ENCODE results near the gene NUP54. TPM values are rescaled to one million over a fixed set of nuclear protein-coding genes. Genes with fewer than 3 reads are reported as not detected.

NUP54 gene
- total and polyA plus RNA-seq, 2 of the 8 experiments (the other 6 are each of a cell fraction or from before 2014, with no cell fraction given): 51.4 to 103 TPM

DNA sequence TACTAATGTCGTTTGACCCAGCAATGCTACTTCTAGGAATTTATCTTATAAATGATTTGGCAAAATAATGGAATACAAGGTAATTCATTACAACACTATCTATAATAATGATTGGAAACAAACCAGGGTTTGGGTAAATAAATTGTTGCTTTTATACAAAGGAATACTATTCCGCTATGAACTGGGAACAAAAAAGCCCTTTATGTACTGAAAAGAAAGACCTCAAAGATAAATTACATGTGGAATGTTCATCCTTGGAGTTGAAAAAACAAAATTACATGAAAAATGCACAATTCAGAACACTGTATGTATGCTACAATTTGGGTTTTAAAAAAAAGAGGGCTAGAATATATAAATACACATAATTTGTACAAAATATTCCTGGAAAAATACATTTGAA, 5.2 kb upstream of the NUP54 start:
- no peak for DNase-seq (ENCODE audit: low read depth in 1 of 2, low spot score in 2 of 2)
- Histone ChIP-seq H3K4me1 (replicated peaks in 1 of 4; ENCODE audit: control insufficient read depth in 3 of 4, insufficient read depth in 4 of 4, low read length in 3 of 4) (no peaks in the 10 kb centered on the region), H3K79me2 (ENCODE audit: control insufficient read depth in 1 of 2, insufficient read depth in 2 of 2, low read length in 2 of 2) (peaks cover 0 to 13% of the 10 kb centered on the region in 2 experiments; a peak in 2 of 4 replicates), H3K18ac (ENCODE audit: extremely low read depth, low read length) (no peak overlapping the region), H3K9me3 (ENCODE audit: insufficient read depth in 2 of 2, low read depth in 1 of 2, low read length in 1 of 2) (no peaks in the 10 kb centered on the region), H3K79me1 (ENCODE audit: low read depth, low read length) (peaks cover 5% of the 10 kb centered on the region), H2BK120ac (replicated peaks; ENCODE audit: low read depth, low read length) (no peak overlapping the region), H3K23ac (ENCODE audit: insufficient read length) (no peak overlapping the region), H2BK20ac (ENCODE audit: low read length) (no peak overlapping the region), H3K23me2 (ENCODE audit: low read depth, low read length) (peaks cover 2% of the 10 kb centered on the region; the same call in 1 of the 2 replicates), H2BK5ac (ENCODE audit: low read depth, low read length) (no peak overlapping the region), H2AK5ac (ENCODE audit: low read depth, low read length) (no peak overlapping the region), H3K4me2 (ENCODE audit: insufficient read depth in 1 of 2, low read depth in 2 of 2, low read length in 2 of 2) (no peak overlapping the region), H4K91ac (replicated peaks; ENCODE audit: insufficient read length, low read length) (no peak overlapping the region), H3K4me3 (ENCODE audit: extremely low read depth in 1 of 4, insufficient read depth in 2 of 4, low read depth in 3 of 4, low read length in 4 of 4) (no peak overlapping the region), H4K20me1 (replicated peaks in 1 of 2; ENCODE audit: control insufficient read depth in 1 of 2, insufficient read depth in 2 of 2, low read length in 2 of 2) (no peaks in the 10 kb centered on the region), H3K14ac (ENCODE audit: insufficient read length) (no peak overlapping the region), H2BK12ac (ENCODE audit: low read depth, low read length) (no peak overlapping the region), H3K4ac (replicated peaks; ENCODE audit: insufficient read length, low read depth, low read length) (no peak overlapping the region), H3K36me3 (ENCODE audit: control insufficient read depth in 2 of 4, insufficient read depth in 4 of 4, low read length in 3 of 4) (no peaks in the 10 kb centered on the region), H3K27ac (ENCODE audit: low read depth, low read length) (no peak overlapping the region), H2AFZ (ENCODE audit: low read length) (no peak overlapping the region), H4K8ac (ENCODE audit: extremely low read depth, insufficient read depth, low read length) (no peak overlapping the region), H4K5ac (ENCODE audit: insufficient read length, low read depth, low read length) (no peak overlapping the region), H3K9ac (replicated peaks in 1 of 4; ENCODE audit: extremely low read depth in 1 of 4, low read depth in 3 of 4, low read length in 3 of 4) (no peak overlapping the region), H2BK15ac (ENCODE audit: low read length) (no peak overlapping the region), H3K27me3 (replicated peaks in 1 of 4; ENCODE audit: control insufficient read depth in 3 of 4, extremely low read depth in 1 of 4, insufficient read depth in 3 of 4, low read length in 3 of 4) (no peaks in the 10 kb centered on the region), H3K56ac (replicated peaks; ENCODE audit: insufficient read length, low read depth, low read length) (no peak overlapping the region)
- ChIA-PET CTCF (ENCODE audit: partially characterized antibody) (no interaction called here), POLR2A (ENCODE audit: partially characterized antibody) (no interaction called here)
- WGBS, 2 experiments (ENCODE audit: extremely low coverage in 1 of 2, insufficient coverage in 1 of 2, insufficient read length in 1 of 2, insufficient replicate concordance in 2 of 2, low coverage in 1 of 2, low lambda C conversion rate in 2 of 2, missing lambda C conversion rate in 1 of 2): 91% methylated on average over 2 of the region's 2 CpGs; no CpG with 5 or more reads in 1 of the 2 experiments
- FAIRE-seq: no peak
- TF ChIP-seq KDM4A (IDR thresholded peaks at IDR 0.05; ENCODE audit: low read depth, low read length, severe bottlenecking): no peak
- no peak for TF ChIP-seq RFX5 (IDR thresholded peaks at IDR 0.05; ENCODE audit: borderline replicate concordance, low read depth, low read length)
- no peak for TF ChIP-seq TEAD4 (IDR thresholded peaks at IDR 0.05; ENCODE audit: low read depth, low read length)
- TF ChIP-seq BCL11A (IDR thresholded peaks at IDR 0.05; ENCODE audit: low read depth in 2 of 2, low read length in 2 of 2): no peak
- TF ChIP-seq, protein P1, sequence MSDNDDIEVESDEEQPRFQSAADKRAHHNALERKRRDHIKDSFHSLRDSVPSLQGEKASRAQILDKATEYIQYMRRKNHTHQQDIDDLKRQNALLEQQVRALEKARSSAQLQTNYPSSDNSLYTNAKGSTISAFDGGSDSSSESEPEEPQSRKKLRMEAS (IDR thresholded peaks at IDR 0.05): no peak
- no peak for TF ChIP-seq EP300 (IDR thresholded peaks at IDR 0.05; ENCODE audit: borderline replicate concordance in 1 of 2, low read depth in 2 of 2, low read length in 2 of 2)
- TF ChIP-seq, protein P2, sequence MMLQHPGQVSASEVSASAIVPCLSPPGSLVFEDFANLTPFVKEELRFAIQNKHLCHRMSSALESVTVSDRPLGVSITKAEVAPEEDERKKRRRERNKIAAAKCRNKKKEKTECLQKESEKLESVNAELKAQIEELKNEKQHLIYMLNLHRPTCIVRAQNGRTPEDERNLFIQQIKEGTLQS (IDR thresholded peaks at IDR 0.05; ENCODE audit: insufficient read depth, low read depth, low read length): no peak
- no peak for TF ChIP-seq KDM1A (IDR thresholded peaks at IDR 0.05; ENCODE audit: borderline replicate concordance, low read length)
- TF ChIP-seq, protein P3, sequence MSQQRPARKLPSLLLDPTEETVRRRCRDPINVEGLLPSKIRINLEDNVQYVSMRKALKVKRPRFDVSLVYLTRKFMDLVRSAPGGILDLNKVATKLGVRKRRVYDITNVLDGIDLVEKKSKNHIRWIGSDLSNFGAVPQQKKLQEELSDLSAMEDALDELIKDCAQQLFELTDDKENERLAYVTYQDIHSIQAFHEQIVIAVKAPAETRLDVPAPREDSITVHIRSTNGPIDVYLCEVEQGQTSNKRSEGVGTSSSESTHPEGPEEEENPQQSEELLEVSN (IDR thresholded peaks at IDR 0.05): no peak
- no peak for TF ChIP-seq SIN3A (conservative IDR thresholded peaks at IDR 0.05 in 1 of 2, IDR thresholded peaks at IDR 0.05 in 1 of 2; ENCODE audit: low read depth in 1 of 2, low read length in 2 of 2)

Data from H1 (cell line).